GM18519 (cell line): ENCODE measurements around the gene SSBP3.

Source experiments
- ATAC-seq: cut with Tn5 transposase; IDR thresholded peaks from one replicate; pipeline ENCODE4 v1.9.1; 2021; ENCODE audit warnings: mild to moderate bottlenecking, moderate library complexity; ENCODE audit not compliant: unreplicated experiment, low FRiP score

The SSBP3 gene

GRCh38 chr1:54200519-54200997 lies 205.6 kb downstream of the SSBP3 start:
- no peak for ATAC-seq

- ATAC-seq: peak; percentile 84
Observed at GRCh38 chr1:54199765-54200518, 206.3 kb downstream of the SSBP3 start, which contains the start of the genes CYB5RL and MRPL37. CYB5RL (minus strand) TSS chr1:54200030; CDS start chr1:54195616, 4,414 bp downstream. MRPL37 (plus strand) TSS chr1:54200167; CDS start chr1:54200244, 77 bp downstream.

GRCh38 chr1:54199151-54199764 lies 206.9 kb downstream of the SSBP3 start:
- no peak for ATAC-seq

GRCh38 chr1:54193453-54193852 lies 212.7 kb downstream of the SSBP3 start:
- ATAC-seq: no peak

DNA sequence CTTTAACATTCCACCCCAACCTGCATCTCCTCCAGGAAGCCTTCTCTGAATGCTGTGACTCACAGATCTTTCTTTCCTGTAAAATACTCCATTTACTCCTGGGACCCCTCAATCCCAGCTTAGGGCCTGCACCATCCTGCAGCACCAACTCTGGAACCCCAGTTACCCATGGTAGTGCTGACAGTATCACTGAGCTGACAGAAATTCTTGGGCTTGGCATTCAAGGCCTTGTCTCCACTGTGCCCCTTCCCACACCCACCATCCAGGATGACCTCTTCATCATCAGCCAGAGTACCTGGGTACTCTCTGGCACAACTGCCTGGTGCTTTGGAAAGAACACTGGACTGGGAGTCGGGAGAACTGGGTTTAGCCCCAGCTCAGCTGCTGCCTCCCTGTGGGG lies 214.7 kb downstream of the SSBP3 start:
- ATAC-seq: no peak

- ATAC-seq: no peak
Observed at GRCh38 chr1:54190526-54190925, 215.7 kb downstream of the SSBP3 start.

- ATAC-seq: no peak
Observed at GRCh38 chr1:54188291-54188690, 217.9 kb downstream of the SSBP3 start.

GRCh38 chr1:54186056-54186455 lies 220.1 kb downstream of the SSBP3 start:
- no peak for ATAC-seq

DNA sequence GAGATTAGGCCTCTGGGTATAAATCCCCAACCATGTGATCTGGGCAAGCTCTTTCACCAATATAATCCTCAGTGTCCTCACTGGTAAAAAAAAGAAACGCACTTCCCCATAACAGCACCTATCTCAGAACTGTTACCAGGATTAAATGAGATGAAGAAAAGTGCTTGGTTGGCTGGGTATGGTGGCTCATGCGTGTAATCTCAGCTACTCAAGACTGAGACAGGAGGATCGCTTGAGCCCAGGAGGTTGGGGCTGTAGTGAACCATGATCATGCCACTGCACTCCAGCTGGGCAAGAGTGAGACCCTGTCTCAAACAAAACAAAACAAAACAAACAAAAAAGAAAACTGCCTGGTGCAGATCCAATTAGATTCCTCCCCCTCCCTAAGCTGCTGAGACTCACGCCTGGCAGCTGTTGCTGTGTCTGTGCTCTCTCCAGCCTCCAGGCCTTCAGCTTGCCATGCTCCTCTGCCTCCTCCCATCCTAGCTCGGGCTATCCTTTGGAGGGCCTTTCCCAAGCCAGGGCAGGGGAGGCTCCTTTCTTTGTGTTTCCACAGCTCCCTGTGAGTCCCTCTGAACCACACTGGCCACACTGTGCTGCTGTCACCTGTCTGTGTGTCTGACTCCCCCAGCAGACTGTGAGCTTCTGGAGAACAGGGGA lies 225.4 kb downstream of the SSBP3 start:
- no peak for ATAC-seq

DNA sequence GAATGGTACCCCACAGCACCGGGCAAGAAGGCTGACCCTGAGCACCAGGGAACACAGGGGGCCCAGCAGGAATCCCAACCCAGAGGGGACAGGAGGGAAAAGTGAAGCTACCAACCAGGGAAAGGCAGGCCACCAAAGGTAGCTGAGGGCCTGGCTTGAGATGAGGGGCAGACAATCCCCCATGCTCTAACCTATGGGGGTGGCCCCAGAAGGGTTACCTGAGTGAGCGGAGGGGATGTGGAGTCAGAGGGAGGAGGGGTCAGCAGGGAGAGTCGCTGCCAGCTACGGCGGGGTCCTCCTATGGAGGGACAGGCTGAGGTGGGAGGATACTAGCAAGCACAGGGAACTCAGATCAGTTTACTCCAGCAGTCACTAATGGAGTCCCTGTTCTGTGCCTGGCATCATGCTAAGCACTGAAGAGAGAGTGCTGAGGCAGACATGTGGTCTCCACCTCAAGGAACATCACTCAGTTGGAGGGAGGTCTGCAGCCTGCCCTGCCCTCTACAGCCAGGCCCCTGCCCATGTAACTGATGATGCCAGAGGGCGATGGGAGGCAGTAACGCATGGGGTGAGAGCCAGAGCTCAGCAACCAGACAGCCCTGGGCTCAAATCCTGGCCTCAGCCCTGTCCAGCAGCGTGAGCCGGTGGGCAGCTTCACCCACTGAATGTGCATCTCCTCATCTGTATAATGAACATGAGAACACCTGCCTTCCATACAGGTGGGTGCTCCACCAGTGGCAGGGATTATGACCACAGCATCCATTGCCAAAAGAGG lies 227.7 kb downstream of the SSBP3 start:
- ATAC-seq: no peak

GRCh38 chr1:54177726-54178125 lies 228.5 kb downstream of the SSBP3 start:
- ATAC-seq: no peak

- no peak for ATAC-seq
Observed at GRCh38 chr1:54176621-54177327, 229.4 kb downstream of the SSBP3 start.
